ENCODE results near the gene ELL.

- TF ChIP-seq EZH2 (IDR thresholded peaks at IDR 0.05; ENCODE audit: borderline replicate concordance, insufficient read depth, low read length, poor library complexity, severe bottlenecking) (no peak), CTCF (IDR thresholded peaks at IDR 0.05; ENCODE audit: poor library complexity, severe bottlenecking) (no peak)
Measured at GRCh38 chr19:18397242-18398202, 124.3 kb downstream of the ELL start, which contains the start of gene LRRC25.
